Psoas muscle (tissue), 8 donors: ENCODE measurements around the gene PCED1A. TPM values are rescaled to one million over a fixed set of nuclear protein-coding genes. Genes with fewer than 3 reads are reported as not detected.

Experiments
- ATAC-seq, 4 donors: fragments of 200-7000 bp; cut with Tn5 transposase; one replicate each; pipeline ENCODE4 v1.9.1; 2020; ENCODE audit warnings: moderate library complexity in 3 of 4, mild to moderate bottlenecking in 2 of 4
- DNase-seq, 2 donors: peaks; one replicate each; pipeline ENCODE4 v3.0.0-alpha.2; 2020
- H3K27ac ChIP-seq: fragments of 200-600 bp; one replicate; pipeline ENCODE4 v1.8.0; 2022
- H3K27me3 ChIP-seq, 3 donors: fragments of 200-600 bp in 1 of 3; one replicate each; pipeline versions ENCODE4 v1.6.1 to v1.8.0; 2013 to 2022; ENCODE audit warnings: low read length in 2 of 3, mild to moderate bottlenecking in 2 of 3, moderate library complexity in 1 of 3; ENCODE audit not compliant: insufficient read depth in 3 of 3
- H3K36me3 ChIP-seq, 2 donors: fragments of 200-600 bp in 1 of 2; one replicate each; pipeline versions ENCODE4 v1.6.1 to v1.8.0; 2013 to 2022; ENCODE audit warnings: low read depth in 1 of 2, mild to moderate bottlenecking in 1 of 2, moderate library complexity in 1 of 2; ENCODE audit not compliant: insufficient read depth in 1 of 2
- H3K4me1 ChIP-seq: fragments of 200-600 bp; one replicate; pipeline ENCODE4 v1.8.0; 2022
- H3K4me3 ChIP-seq: fragments of 200-600 bp; one replicate; pipeline ENCODE4 v1.8.0; 2022; ENCODE audit warnings: mild to moderate bottlenecking
- H3K9me3 ChIP-seq: fragments of 200-600 bp; one replicate; pipeline ENCODE4 v1.8.0; 2022
- CTCF ChIP-seq: fragments of 200-600 bp; IDR thresholded peaks from one replicate; pipeline ENCODE4 v1.8.0; 2022; ENCODE audit warnings: antibody characterized with exemption
- WGBS, 3 donors: extraction: QIAGEN DNeasy Blood & Tissue Kit; methylation state at CpG; one replicate each; pipeline versions ENCODE4 v1.1.6 to v1.1.7; 2013; 5-methylcytosine and 5-hydroxymethylcytosine counted together
- intact Hi-C, 2 donors: fragments of 100-400 bp; cut with DNase I; formaldehyde crosslinking; loops; one replicate each; pipeline versions ENCODE4 v1.11.0 to v1.14.2; 2022
- polyA plus RNA-seq, 3 donors: library from polyadenylated mRNA; stranded (reverse); fragments of 200-250 nt; gene quantifications; one replicate each; pipeline ENCODE4 v1.2.3, GENCODE V29; 2013
- total RNA-seq, 4 donors: library from RNA; stranded (reverse); fragmentation: NEBNext Ultra II Directional in 2 of 4; extraction: Animal tissue kit (Norgen Biotek cat#: 25700) in 2 of 4; gene quantifications; one replicate each; pipeline versions ENCODE4 v1.2.1 to v1.2.4, GENCODE V29; 2021 to 2023
- donor health status: healthy with polysubstance abuse.
- donor health status: DM: no; HTN: no; CAD: no; lungs with moderate emphysema.
- donor health status: Bipolar disorder and iron deficiency.
- donor health status: healthy.
- donor health status: DM: yes; HTN: yes; CAD: no.
- donor health status: DM: no; HTN: no; CAD: no.
- donor health status: DM: no; HTN: no; CAD: no.
- donor health status: DM: yes; HTN: yes; CAD: no.

PCED1A gene
- total and polyA plus RNA-seq, 7 donors, result 4.2 to 11.5 (median 6.4) TPM

- WGBS, 3 donors, result 84 to 92% (median 91%) methylated on average over 4 of the region's 4 CpGs
- no peak overlapping the region for H3K4me3 ChIP-seq
- intact Hi-C loops, result no loop called here
- TF ChIP-seq CTCF, result no peak
- DNase-seq, result no peak
- H3K27ac ChIP-seq, result no peak overlapping the region
- no peak for ATAC-seq
- no peaks in the 10 kb centered on the region for H3K27me3 ChIP-seq
- H3K4me1 ChIP-seq, result no peaks in the 10 kb centered on the region
- H3K9me3 ChIP-seq, result no peaks in the 10 kb centered on the region
- H3K36me3 ChIP-seq, result peaks cover 3 to 8% of the 10 kb centered on the region in 2 donors
Measured at GRCh38 chr20:2849529-2849928, 9.1 kb upstream of the PCED1A start.

- intact Hi-C loops, result no loop called here
- no peak overlapping the region for H3K27ac ChIP-seq
- ATAC-seq (no peak), DNase-seq (no peak)
- no peaks in the 10 kb centered on the region for H3K27me3 ChIP-seq
- H3K4me3 ChIP-seq, result no peak overlapping the region
- TF ChIP-seq CTCF, result no peak
- no peaks in the 10 kb centered on the region for H3K9me3 ChIP-seq
- WGBS, 3 donors, result 93 to 97% (median 96%) methylated on average over 4 of the region's 4 CpGs
- no peaks in the 10 kb centered on the region for H3K4me1 ChIP-seq
- peaks cover 3 to 15% of the 10 kb centered on the region in 2 donors for H3K36me3 ChIP-seq
Measured at GRCh38 chr20:2847802-2848201, 7.3 kb upstream of the PCED1A start.

GRCh38 chr20:2846698-2847097 is 6.2 kb upstream of the PCED1A start:
- ATAC-seq (no peak), DNase-seq (no peak)
- Histone ChIP-seq H3K4me1 (peaks cover under 1% of the 10 kb centered on the region), H3K27ac (no peak overlapping the region), H3K4me3 (no peak overlapping the region), H3K27me3 (no peaks in the 10 kb centered on the region), H3K36me3 (peaks cover 3 to 15% of the 10 kb centered on the region in 2 donors), H3K9me3 (no peaks in the 10 kb centered on the region)
- WGBS, 3 donors, result 80 to 90% (median 83%) methylated on average over 5 of the region's 5 CpGs
- intact Hi-C loops, result no loop called here
- TF ChIP-seq CTCF, result no peak

- H3K36me3 ChIP-seq, result peaks cover 3 to 15% of the 10 kb centered on the region in 2 donors
- H3K4me3 ChIP-seq, result no peak overlapping the region
- no peak overlapping the region for H3K27ac ChIP-seq
- intact Hi-C loops, result no loop called here
- no peak for ATAC-seq
- peaks cover 6% of the 10 kb centered on the region for H3K4me1 ChIP-seq
- DNase-seq, result no peak
- no peaks in the 10 kb centered on the region for H3K27me3 ChIP-seq
- 86 to 94% (median 89%) methylated on average over 2 of the region's 2 CpGs for WGBS, 3 donors
- no peaks in the 10 kb centered on the region for H3K9me3 ChIP-seq
- TF ChIP-seq CTCF, result no peak
Measured at GRCh38 chr20:2845607-2846006, 5.2 kb upstream of the PCED1A start.

- Histone ChIP-seq H3K9me3 (no peaks in the 10 kb centered on the region), H3K36me3 (peaks cover 0 to 21% of the 10 kb centered on the region in 2 donors), H3K4me1 (peaks cover 9% of the 10 kb centered on the region), H3K27ac (peak overlapping the region; percentile 91), H3K27me3 (no peaks in the 10 kb centered on the region), H3K4me3 (peak overlapping the region; percentile 88)
- TF ChIP-seq CTCF, result no peak
- DNase-seq, result peak; percentile 80 to 82
- WGBS, 3 donors, result 5 to 6% (median 5%) methylated on average over 33 of the region's 33 CpGs
- intact Hi-C loops, result no loop called here
- peak; percentile 36 to 63 (median 44) for ATAC-seq
Measured at GRCh38 chr20:2840967-2841531, 594 bp upstream of the PCED1A start.
